K562 (cell line): ENCODE measurements around the gene STK32C. TPM values are rescaled to one million over a fixed set of nuclear protein-coding genes. Genes with fewer than 3 reads are reported as not detected.

Source experiments
- ATAC-seq: fragments of 200-7000 bp; cut with Tn5 transposase; 3 replicates; pipeline ENCODE4 v1.9.1; 2020; ENCODE audit warnings: moderate library complexity
- BruUV-seq: library from RNA; stranded (reverse); fragments of 400-500 nt; replicated peaks from 2 replicates; lab custom pipeline; 2021; lab: Mats Ljungman, UMichigan
- CTCF ChIA-PET: fragments of 300-600 bp; formaldehyde crosslinking; extraction: SDS; loops from one replicate; lab custom pipeline; 2021; ENCODE audit warnings: low intra/inter-chr PET ratio; lab: Yijun Ruan, JAX
- POLR2A ChIA-PET: fragments of 300-600, 350-650 bp; sonication (Branson Sonifier 250); formaldehyde crosslinking; extraction: SDS; loops from one replicate; lab custom pipeline; 2021; ENCODE audit warnings: antibody characterized with exemption, inconsistent platforms; lab: Yijun Ruan, JAX
- DNase-seq, 4 experiments: peaks; one replicate each; pipeline versions ENCODE4 v3.0.0 to v3.0.0-alpha.2; 2011 to 2018; ENCODE audit warnings: low spot score in 3 of 4, mixed read lengths in 3 of 4; ENCODE audit errors: extremely low read depth in 1 of 4
- FAIRE-seq: peaks from 2 replicates; lab custom pipeline; 2011; peaks lifted over from hg19 to GRCh38; lab: Jason Lieb, UNC
- H2AFZ ChIP-seq: 2 replicates; pipeline ENCODE4 v1.6.0; 2011; ENCODE audit warnings: low read depth, low read length, control low read depth, inconsistent platforms
- H3K27ac ChIP-seq: fragments of 200-600 bp; 3 replicates; pipeline ENCODE4 v1.8.0; 2011; ENCODE audit warnings: low read depth, mild to moderate bottlenecking, control low read depth, inconsistent platforms, low read length, moderate library complexity, mixed read lengths; ENCODE audit errors: extremely low read depth
- H3K27me3 ChIP-seq, 2 experiments: fragments of 300-600 bp in 1 of 2; 2 replicates in 1 of 2; 3 replicates in 1 of 2; pipeline versions ENCODE4 v1.6.0 to v1.8.0; 2011; ENCODE audit warnings: inconsistent platforms in 2 of 2, low read length in 2 of 2, mild to moderate bottlenecking in 1 of 2, mixed read lengths in 1 of 2, moderate library complexity in 1 of 2; ENCODE audit not compliant: control insufficient read depth in 2 of 2, insufficient read depth in 2 of 2
- H3K36me3 ChIP-seq: fragments of 300-600 bp; 3 replicates; pipeline ENCODE4 v1.8.0; 2011; ENCODE audit warnings: mild to moderate bottlenecking, low read length, inconsistent platforms; ENCODE audit not compliant: control insufficient read depth, insufficient read depth
- H3K4me1 ChIP-seq, 2 experiments: fragments of 200-600 bp in 1 of 2; replicated peaks in 1 of 2; 2 replicates in 1 of 2; 3 replicates in 1 of 2; pipeline versions ENCODE4 v1.5.1 to v1.8.0; 2011; ENCODE audit warnings: inconsistent platforms in 2 of 2, low read length in 2 of 2, mild to moderate bottlenecking in 1 of 2, mixed read lengths in 1 of 2, moderate library complexity in 1 of 2; ENCODE audit not compliant: control insufficient read depth in 2 of 2, insufficient read depth in 2 of 2
- H3K4me2 ChIP-seq: 2 replicates; pipeline ENCODE4 v1.6.1; 2011; ENCODE audit warnings: low read length, control low read depth, inconsistent platforms, mixed read lengths; ENCODE audit not compliant: insufficient read depth
- H3K4me3 ChIP-seq: fragments of 200-600 bp; sonication (generic), shearing (Covaris generic); 2 replicates; pipeline ENCODE4 v1.5.1; 2016; ENCODE audit warnings: control low read depth, inconsistent platforms
- H3K79me2 ChIP-seq: fragments of 200-600 bp; 3 replicates; pipeline ENCODE4 v1.8.0; 2011; ENCODE audit warnings: low read length, inconsistent platforms; ENCODE audit not compliant: control insufficient read depth, insufficient read depth
- H3K9ac ChIP-seq, 2 experiments: 2 replicates each; pipeline versions ENCODE4 v1.6.0 to v1.6.1; 2011; ENCODE audit warnings: low read depth in 2 of 2, low read length in 2 of 2, control low read depth in 1 of 2, inconsistent platforms in 1 of 2, mild to moderate bottlenecking in 1 of 2, mixed read lengths in 1 of 2; ENCODE audit not compliant: insufficient read depth in 1 of 2
- H3K9me1 ChIP-seq: one replicate; pipeline ENCODE4 v1.6.0; 2011; ENCODE audit warnings: inconsistent platforms, mild to moderate bottlenecking, low read length, moderate library complexity; ENCODE audit not compliant: control insufficient read depth, insufficient read depth
- H3K9me3 ChIP-seq: replicated peaks from 2 replicates; pipeline ENCODE4 v1.5.1; 2011; ENCODE audit warnings: low read depth, low read length, inconsistent platforms; ENCODE audit not compliant: control insufficient read depth, insufficient read depth
- H4K20me1 ChIP-seq: replicated peaks from 2 replicates; pipeline ENCODE4 v1.6.1; 2011; ENCODE audit warnings: low read length, inconsistent platforms, mixed read lengths; ENCODE audit not compliant: control insufficient read depth, insufficient read depth
- ARID2 ChIP-seq: fragments of 450-650 bp; IDR thresholded peaks from 2 replicates; pipeline ENCODE4 v1.6.1; 2017; ENCODE audit warnings: antibody characterized with exemption, mild to moderate bottlenecking
- ATF2 ChIP-seq: sonication (generic); formaldehyde crosslinking; IDR thresholded peaks from 2 replicates; pipeline ENCODE4 v1.8.1; 2022; ENCODE audit warnings: missing genetic modification reagents
- E2F1 ChIP-seq: sonication (generic); formaldehyde crosslinking; IDR thresholded peaks from 2 replicates; pipeline ENCODE4 v1.8.1; 2023; ENCODE audit warnings: mild to moderate bottlenecking, missing genetic modification reagents, moderate library complexity
- ETS2 ChIP-seq: IDR thresholded peaks from 2 replicates; pipeline ENCODE4 v1.6.1; 2016; ENCODE audit warnings: borderline replicate concordance, missing genetic modification characterization, mild to moderate bottlenecking, moderate library complexity, missing compliant biosample characterization; ENCODE audit not compliant: poor library complexity, severe bottlenecking
- POLR3A ChIP-seq: IDR thresholded peaks from 2 replicates; pipeline ENCODE4 v1.6.1; 2011; ENCODE audit warnings: borderline replicate concordance, mild to moderate bottlenecking, moderate library complexity; ENCODE audit not compliant: insufficient read length, insufficient read depth; ENCODE audit errors: extremely low read depth
- RBM39 ChIP-seq: fragments of 200-400 bp; formaldehyde crosslinking; optimal IDR thresholded peaks from 2 replicates; pipeline ENCODE3; 2018; ENCODE audit warnings: low read depth, low read length
- USF1 ChIP-seq: sonication (generic); formaldehyde crosslinking; IDR thresholded peaks from 2 replicates; pipeline ENCODE4 v1.9.0; 2022; ENCODE audit warnings: mild to moderate bottlenecking, missing genetic modification reagents
- ZNF280A ChIP-seq: fragments of 450-650 bp; IDR thresholded peaks from 2 replicates; pipeline ENCODE4 v1.6.1; 2018; ENCODE audit warnings: mild to moderate bottlenecking, low read depth; ENCODE audit not compliant: partially characterized antibody
- ZNF79 ChIP-seq: fragments of 250-450 bp; sonication (Bioruptor Pico); IDR thresholded peaks from 2 replicates; pipeline ENCODE4 v1.4.0; 2020; ENCODE audit warnings: low read depth, mild to moderate bottlenecking, moderate library complexity
- WGBS: fragments of 100-300 bp; shearing (Covaris generic); methylation state at CpG from one replicate; pipeline ENCODE4 v1.1.6; 2016; ENCODE audit warnings: low coverage, mixed read lengths; ENCODE audit not compliant: insufficient coverage; ENCODE audit errors: missing lambda C conversion rate; 5-methylcytosine and 5-hydroxymethylcytosine counted together
- in situ Hi-C: fragments of 300-500 bp; cut with MboI; formaldehyde crosslinking; loops from 4 replicates; pipeline ENCODE4 v1.15.0; 2018; ENCODE audit warnings: inconsistent platforms, mixed read lengths
- intact Hi-C: fragments of 100-400 bp; cut with micrococcal nuclease; formaldehyde crosslinking; loops from 2 replicates; pipeline ENCODE4 v1.14.2; 2022
- polyA plus RNA-seq, 8 experiments: library from polyadenylated mRNA; depleted of rRNA in 4 of 8; stranded (reverse) in 5 of 8; unstranded in 3 of 8; fragments of >200 nt; fragmentation: Nextera tagmentation in 2 of 8; fragmentation: Illumina TruSeq in 1 of 8; extraction: Ambion mirVana in 2 of 8; extraction: Trizol in 1 of 8; gene quantifications; 2 replicates each; pipeline versions ENCODE4 v1.2.1 to v1.2.3, GENCODE V29; 2011 to 2014; ENCODE audit warnings: inconsistent platforms in 1 of 8, missing spikeins in 1 of 8
- total RNA-seq, 7 experiments: library from RNA; depleted of rRNA in 6 of 7; stranded (reverse); fragments of >200 nt in 6 of 7; fragmentation: Illumina TruSeq in 2 of 7; extraction: Trizol in 2 of 7; gene quantifications; 2 replicates each; pipeline versions ENCODE4 v1.2.1 to v1.2.3, GENCODE V29; 2011 to 2021; ENCODE audit warnings: low replicate concordance in 1 of 7

Gene STK32C
- total and polyA plus RNA-seq, 9 of the 15 experiments (the other 6 are each of a cell fraction or from before 2014, with no cell fraction given) = 1.5 to 20.9 (median 6.5) TPM

- TF ChIP-seq POLR3A (no peak), ZNF280A (no peak), ARID2 (no peak), ZNF79 (CRISPR knock-in tag) (no peak)
- TF ChIP-seq, all 486 proteins: peak for 0
These were observed 98.6 kb downstream of the STK32C start (continued) for GRCh38 chr10:132209130-132209529.

- in situ Hi-C loops (no loop called here), intact Hi-C loops (no loop called here)
- no peaks in the 10 kb centered on the region for H3K79me2 ChIP-seq
- no peak overlapping the region for H2AFZ ChIP-seq
- no peak for FAIRE-seq
- H3K9me3 ChIP-seq = no peaks in the 10 kb centered on the region
- WGBS = 17% methylated on average over 14 of the region's 17 CpGs
- POLR2A ChIA-PET = no interaction called here
- peaks cover 0 to 44% of the 10 kb centered on the region in 2 experiments; a peak in 2 of 5 replicates for H3K27me3 ChIP-seq
- BruUV-seq = no TSS peak
- no peak for DNase-seq
- H3K9ac ChIP-seq = no peak overlapping the region
- H3K9me1 ChIP-seq = no peaks in the 10 kb centered on the region
- no peak for ATAC-seq
- H3K4me2 ChIP-seq = no peak overlapping the region
- CTCF ChIA-PET = no interaction called here
- H3K4me3 ChIP-seq = no peak overlapping the region
- H4K20me1 ChIP-seq = no peaks in the 10 kb centered on the region
- no peak overlapping the region for H3K27ac ChIP-seq
- H3K36me3 ChIP-seq = no peaks in the 10 kb centered on the region
- TF ChIP-seq ETS2 (tag) (no peak), USF1 (no peak), ATF2 (CRISPR knock-in tag) (no peak), RBM39 (no peak), E2F1 (CRISPR knock-in tag) (no peak)
- H3K4me1 ChIP-seq = peaks cover 0 to 8% of the 10 kb centered on the region in 2 experiments; a peak in 2 of 5 replicates
These were observed 99.2 kb downstream of the STK32C start for GRCh38 chr10:132208462-132209050.
